Measurements from ENCODE around the gene MEAK7. TPM values are rescaled to one million over a fixed set of nuclear protein-coding genes. Genes with fewer than 3 reads are reported as not detected.
"Not testable (repeated sequence)": the region's sequence is repeated elsewhere in the genome, so short reads cannot be mapped to it uniquely, and the experiment has no call there.

MEAK7 gene
- polyA plus RNA-seq, 6 donors from 2014 or later, result 2.1 to 4.7 (median 3.1) TPM

GRCh38 chr16:84528322-84528721 is 23.9 kb upstream of the MEAK7 start:
- Mint-ChIP-seq H3K4me1 (peaks cover 7 to 18% (median 13%) of the 10 kb centered on the region in 3 donors), H3K27me3 (peaks cover 15 to 32% (median 22%) of the 10 kb centered on the region in 3 donors), H3K4me3 (no peak overlapping the region), H3K36me3 (peaks cover 0 to 18% of the 10 kb centered on the region in 2 donors), H3K27ac (peak overlapping the region in 1 of 6 donors; percentile 12), H3K9me3 (peaks cover 5 to 13% (median 11%) of the 10 kb centered on the region in 7 donors)
- no peak for ATAC-seq (ENCODE audit: low read depth in 2 of 2)
- no peak for DNase-seq

GRCh38 chr16:84527532-84528269 is 23.2 kb upstream of the MEAK7 start:
- H3K9me3 Mint-ChIP-seq, result peaks cover 5 to 13% (median 11%) of the 10 kb centered on the region in 7 donors
- peaks cover 19 to 27% (median 22%) of the 10 kb centered on the region in 3 donors for H3K27me3 Mint-ChIP-seq
- ATAC-seq (ENCODE audit: low read depth in 2 of 2) (no peak), DNase-seq (no peak)
- H3K36me3 Mint-ChIP-seq, result peaks cover 0 to 18% of the 10 kb centered on the region in 2 donors
- no peak overlapping the region for H3K27ac Mint-ChIP-seq
- H3K4me1 Mint-ChIP-seq, result peaks cover 7 to 18% (median 8%) of the 10 kb centered on the region in 3 donors
- no peak overlapping the region for H3K4me3 Mint-ChIP-seq

GRCh38 chr16:84526794-84527531 is 22.5 kb upstream of the MEAK7 start:
- ATAC-seq (ENCODE audit: low read depth in 2 of 2), result no peak
- H3K36me3 Mint-ChIP-seq, result peaks cover 0 to 18% of the 10 kb centered on the region in 2 donors
- H3K4me1 Mint-ChIP-seq, result peaks cover under 1 to 11% (median 2%) of the 10 kb centered on the region in 3 donors
- H3K27me3 Mint-ChIP-seq, result peaks cover 13 to 20% (median 14%) of the 10 kb centered on the region in 3 donors
- peak overlapping the region in 3 of 6 donors; percentile 29 to 85 (median 42) for H3K27ac Mint-ChIP-seq
- no peak for DNase-seq
- H3K4me3 Mint-ChIP-seq, result no peak overlapping the region
- H3K9me3 Mint-ChIP-seq, result peaks cover 5 to 13% (median 11%) of the 10 kb centered on the region in 7 donors

- H3K27me3 Mint-ChIP-seq, result peaks cover 9 to 12% (median 10%) of the 10 kb centered on the region in 3 donors
Observed at GRCh38 chr16:84524941-84525581, 20.6 kb upstream of the MEAK7 start.

GRCh38 chr16:84524346-84524920 is 20.0 kb upstream of the MEAK7 start:
- ATAC-seq (ENCODE audit: low read depth in 2 of 2) (no peak), DNase-seq (no peak)
- peaks cover 0 to 7% of the 10 kb centered on the region in 2 donors for H3K36me3 Mint-ChIP-seq
- H3K27me3 Mint-ChIP-seq, result peaks cover 8 to 12% (median 9%) of the 10 kb centered on the region in 3 donors
- H3K9me3 Mint-ChIP-seq, result peaks cover 2 to 6% (median 5%) of the 10 kb centered on the region in 7 donors
- H3K4me3 Mint-ChIP-seq, result no peak overlapping the region
- peaks cover 0 to 9% (median 2%) of the 10 kb centered on the region in 3 donors for H3K4me1 Mint-ChIP-seq
- no peak overlapping the region for H3K27ac Mint-ChIP-seq

More at GRCh38 chr16:84524941-84525581, 20.6 kb upstream of the MEAK7 start:
- Mint-ChIP-seq H3K9me3 (peaks cover 5 to 12% (median 7%) of the 10 kb centered on the region in 7 donors), H3K36me3 (peaks cover 0 to 11% of the 10 kb centered on the region in 2 donors)
- ATAC-seq (ENCODE audit: low read depth in 2 of 2); H3K4me1 Mint-ChIP-seq; DNase-seq; H3K27ac Mint-ChIP-seq; H3K4me3 Mint-ChIP-seq: not testable (repeated sequence)

- ATAC-seq (ENCODE audit: low read depth in 2 of 2), result no peak
- Mint-ChIP-seq H3K27me3 (peaks cover under 1 to 4% (median under 1%) of the 10 kb centered on the region in 3 donors), H3K9me3 (peaks cover 0 to 1% (median 0%) of the 10 kb centered on the region in 7 donors), H3K4me3 (no peak overlapping the region), H3K4me1 (no peaks in the 10 kb centered on the region), H3K36me3 (no peaks in the 10 kb centered on the region), H3K27ac (no peak overlapping the region)
- no peak for DNase-seq
Observed at GRCh38 chr16:84521497-84521770, 17.0 kb upstream of the MEAK7 start.

- Mint-ChIP-seq H3K27ac (peak overlapping the region in 1 of 6 donors; percentile 73), H3K9me3 (peaks cover 0 to 1% (median 0%) of the 10 kb centered on the region in 7 donors), H3K27me3 (peaks cover 0 to 4% (median 0%) of the 10 kb centered on the region in 3 donors), H3K4me1 (no peaks in the 10 kb centered on the region), H3K36me3 (no peaks in the 10 kb centered on the region), H3K4me3 (no peak overlapping the region)
- DNase-seq (no peak), ATAC-seq (ENCODE audit: low read depth in 2 of 2) (no peak)
Observed at GRCh38 chr16:84520725-84521496, 16.5 kb upstream of the MEAK7 start.

- Mint-ChIP-seq H3K4me3 (no peak overlapping the region), H3K27ac (no peak overlapping the region), H3K27me3 (peaks cover 0 to 4% (median 0%) of the 10 kb centered on the region in 3 donors), H3K36me3 (no peaks in the 10 kb centered on the region), H3K4me1 (peaks cover 4 to 7% (median 5%) of the 10 kb centered on the region in 3 donors), H3K9me3 (peaks cover 0 to 1% (median 0%) of the 10 kb centered on the region in 7 donors)
- DNase-seq, result no peak
- ATAC-seq (ENCODE audit: low read depth in 2 of 2), result no peak
Observed at GRCh38 chr16:84519855-84520254, 15.4 kb upstream of the MEAK7 start.

GRCh38 chr16:84518804-84519341 is 14.4 kb upstream of the MEAK7 start:
- DNase-seq (no peak), ATAC-seq (ENCODE audit: low read depth in 2 of 2) (no peak)

GRCh38 chr16:84518220-84518619 is 13.8 kb upstream of the MEAK7 start:
- not testable (repeated sequence) for ATAC-seq (ENCODE audit: low read depth in 2 of 2); H3K4me3 Mint-ChIP-seq; DNase-seq; H3K9me3 Mint-ChIP-seq; H3K36me3 Mint-ChIP-seq; H3K27me3 Mint-ChIP-seq
- Mint-ChIP-seq H3K4me1 (peaks cover 11 to 19% (median 17%) of the 10 kb centered on the region in 3 donors), H3K27ac (peak overlapping the region in 1 of 6 donors; percentile 54)

More at GRCh38 chr16:84518804-84519341, 14.4 kb upstream of the MEAK7 start:
- Mint-ChIP-seq H3K4me3 (no peak overlapping the region), H3K9me3 (peaks cover 0 to 1% (median 0%) of the 10 kb centered on the region in 7 donors), H3K36me3 (no peaks in the 10 kb centered on the region), H3K4me1 (peaks cover 11 to 16% (median 13%) of the 10 kb centered on the region in 3 donors), H3K27ac (no peak overlapping the region), H3K27me3 (peaks cover 0 to 4% (median 0%) of the 10 kb centered on the region in 3 donors)

GRCh38 chr16:84517366-84517765 is 12.9 kb upstream of the MEAK7 start:
- H3K4me1 Mint-ChIP-seq, result peaks cover 11 to 23% (median 17%) of the 10 kb centered on the region in 3 donors
- H3K4me3 Mint-ChIP-seq, result no peak overlapping the region
- H3K27ac Mint-ChIP-seq, result peak overlapping the region in 3 of 6 donors; percentile 60 to 79 (median 78)
- no peaks in the 10 kb centered on the region for H3K36me3 Mint-ChIP-seq
- DNase-seq (no peak), ATAC-seq (ENCODE audit: low read depth in 2 of 2) (no peak)
- no peaks in the 10 kb centered on the region for H3K9me3 Mint-ChIP-seq
- H3K27me3 Mint-ChIP-seq, result no peaks in the 10 kb centered on the region

Data from naive B cell (primary cell).